KOPT-K1 (cell line): ENCODE measurements around the gene THOC6.

ENCODE experiments used
- H3K27ac ChIP-seq: fragments of 200-600 bp; sonication (generic); 2 replicates; pipeline ENCODE4 v1.5.1; 2016; ENCODE audit warnings: antibody characterized with exemption, mild to moderate bottlenecking, low read depth, low read length; ENCODE audit not compliant: poor library complexity, severe bottlenecking
- H3K36me3 ChIP-seq: fragments of 200-600 bp; sonication (generic); 2 replicates; pipeline ENCODE4 v1.5.1; 2017; ENCODE audit warnings: antibody characterized with exemption, mild to moderate bottlenecking, low read length, moderate library complexity; ENCODE audit not compliant: insufficient read depth
- H3K9me3 ChIP-seq: fragments of 200-600 bp; sonication (generic); 2 replicates; pipeline ENCODE4 v1.5.1; 2017; ENCODE audit warnings: antibody characterized with exemption, low read length, mild to moderate bottlenecking; ENCODE audit not compliant: insufficient read depth, poor library complexity, severe bottlenecking

Gene THOC6

DNA sequence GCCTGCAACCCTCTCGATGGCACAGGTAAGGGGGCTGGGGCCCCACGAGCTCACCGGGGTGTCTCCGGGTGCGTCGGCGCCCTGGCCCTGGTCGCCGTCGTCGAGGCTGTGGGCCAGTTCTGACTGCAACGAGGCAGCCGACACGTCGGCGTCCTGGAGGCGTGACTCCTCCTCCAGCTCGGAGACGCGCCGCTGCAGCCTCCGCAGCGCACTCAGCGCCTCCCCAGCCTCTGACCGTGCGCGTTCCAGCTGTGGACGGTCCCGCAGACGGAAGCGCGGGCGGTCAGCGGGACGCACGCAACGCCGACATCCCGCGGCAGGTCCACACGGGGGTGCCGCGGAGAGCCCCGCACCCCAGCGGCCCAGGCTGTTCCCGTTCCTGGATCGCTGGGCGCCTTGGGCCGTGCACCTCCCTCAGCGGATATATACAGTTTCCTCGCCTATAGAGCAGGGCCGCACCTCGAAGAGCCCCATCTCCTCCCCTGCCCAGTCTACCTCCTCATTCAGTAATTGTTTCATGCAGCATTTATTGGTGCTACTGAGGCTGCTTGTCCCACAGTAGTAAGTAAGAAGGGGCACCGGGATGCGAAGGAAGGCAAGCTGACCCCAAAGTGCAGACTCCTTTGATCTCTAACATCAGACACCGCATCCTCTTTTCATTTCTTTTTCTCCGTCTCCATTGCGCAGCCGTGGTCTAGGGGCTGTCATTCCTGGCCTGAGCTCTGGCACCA, 5.8 kb downstream of the THOC6 start:
- Histone ChIP-seq H3K36me3 (peaks cover 24% of the 10 kb centered on the region), H3K9me3 (no peaks in the 10 kb centered on the region), H3K27ac (no peak overlapping the region)

DNA sequence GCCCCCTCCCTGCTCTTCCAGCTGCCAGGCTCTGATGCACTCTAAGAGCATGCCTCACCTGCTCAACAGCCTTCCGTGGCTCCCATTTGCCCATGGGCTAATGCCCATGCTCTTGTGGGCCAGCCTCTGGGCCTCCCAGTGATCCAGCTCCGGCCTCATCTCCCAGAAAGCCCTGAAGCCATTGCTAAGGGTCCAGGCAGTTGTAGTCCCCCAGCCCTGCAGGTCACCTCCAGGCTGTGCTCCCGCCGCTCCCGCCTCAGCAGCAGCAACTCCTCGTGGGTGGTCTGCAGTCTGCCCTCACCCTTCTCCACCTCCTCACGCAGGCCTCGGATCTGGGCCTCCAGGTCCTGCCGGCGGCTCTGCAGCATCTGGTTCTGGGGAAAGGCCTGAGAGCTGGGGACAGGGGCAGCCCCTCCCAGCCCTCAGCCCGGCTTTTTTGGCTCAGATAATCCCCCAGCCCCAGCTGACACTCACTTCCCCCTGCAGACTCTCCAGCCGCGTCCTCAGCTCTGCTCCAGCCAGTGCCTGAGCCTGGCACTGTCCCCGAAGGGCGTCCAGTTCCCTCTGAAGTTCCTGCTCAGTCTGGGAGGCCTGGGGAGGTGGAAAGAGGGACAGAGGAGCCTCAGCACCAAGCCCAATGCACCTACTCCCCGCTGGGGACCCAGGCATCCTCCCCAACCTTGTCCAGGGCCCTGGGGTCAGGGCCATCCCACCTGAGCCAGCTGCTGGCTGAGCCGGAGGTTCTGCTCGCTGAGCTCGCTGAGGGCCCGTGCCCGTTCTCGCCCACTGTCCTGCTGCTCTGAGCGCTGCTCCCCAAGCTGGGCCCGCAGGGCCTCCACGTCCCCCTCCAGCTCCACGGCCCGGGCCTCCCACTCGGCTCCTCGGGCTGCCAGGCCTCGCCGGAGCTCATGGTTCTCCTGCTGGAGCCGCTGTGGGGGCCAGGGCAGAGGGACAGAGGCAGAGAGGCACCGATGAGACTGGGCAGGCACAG, 6.7 kb downstream of the THOC6 start:
- Histone ChIP-seq H3K9me3 (no peaks in the 10 kb centered on the region), H3K27ac (no peak overlapping the region), H3K36me3 (peaks cover 20% of the 10 kb centered on the region)

DNA sequence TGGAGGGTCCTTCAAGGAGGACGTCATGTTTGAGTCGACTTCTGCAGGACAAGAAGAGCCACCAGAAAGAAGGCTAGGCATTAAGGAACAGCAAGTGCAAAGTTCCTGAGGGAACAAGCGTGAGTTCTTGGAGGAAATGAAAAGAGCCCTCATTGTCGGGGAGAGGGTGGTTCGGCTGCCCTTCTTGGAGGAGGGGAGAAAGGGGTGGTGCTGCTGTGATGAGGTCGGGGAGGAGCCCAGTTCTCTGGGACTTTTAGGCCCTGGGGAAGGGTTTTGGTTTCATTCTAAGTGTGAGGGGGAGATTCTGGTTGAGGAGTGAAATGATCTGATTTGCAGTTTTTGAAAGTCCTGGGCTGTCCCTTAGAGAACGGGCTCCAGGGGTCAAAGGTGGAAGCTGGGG, 8.8 kb downstream of the THOC6 start:
- H3K27ac ChIP-seq: no peak overlapping the region
- H3K9me3 ChIP-seq: no peaks in the 10 kb centered on the region
- H3K36me3 ChIP-seq: no peaks in the 10 kb centered on the region

DNA sequence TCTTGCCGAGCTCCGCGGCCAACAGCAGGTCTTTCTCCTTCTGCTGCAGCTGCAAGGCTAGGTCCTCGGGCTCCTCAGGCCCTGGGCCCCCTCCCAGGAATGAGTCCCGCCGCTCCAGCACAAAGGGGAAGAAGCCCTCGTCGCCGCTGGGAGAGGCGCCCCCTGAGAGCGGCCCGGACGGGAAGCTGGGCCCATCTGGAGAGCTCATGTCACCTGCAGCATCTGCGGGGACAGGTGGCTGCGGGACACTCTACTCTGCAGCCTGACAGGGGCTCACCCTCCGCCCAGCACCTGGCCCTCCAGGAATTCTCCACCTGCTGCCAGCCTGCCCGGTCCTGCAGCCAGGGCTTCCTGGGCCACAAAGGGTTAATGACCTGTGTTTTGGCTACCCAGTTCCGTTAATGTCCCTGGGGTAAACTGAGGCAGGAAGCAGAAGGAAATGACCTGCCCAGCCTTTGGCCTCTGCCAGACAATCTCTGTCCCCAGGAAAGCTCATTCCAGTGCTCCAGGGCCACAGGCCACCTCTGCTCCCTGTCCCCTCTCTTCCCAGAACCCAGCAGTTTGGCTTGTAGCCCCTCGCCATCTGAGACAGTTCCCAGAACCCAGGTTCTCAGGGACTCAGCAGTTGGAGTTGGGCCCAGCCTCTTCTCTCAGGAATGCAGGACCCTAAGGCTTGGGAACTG, 11.6 kb downstream of the THOC6 start:
- H3K36me3 ChIP-seq: no peaks in the 10 kb centered on the region
- no peak overlapping the region for H3K27ac ChIP-seq
- no peaks in the 10 kb centered on the region for H3K9me3 ChIP-seq

DNA sequence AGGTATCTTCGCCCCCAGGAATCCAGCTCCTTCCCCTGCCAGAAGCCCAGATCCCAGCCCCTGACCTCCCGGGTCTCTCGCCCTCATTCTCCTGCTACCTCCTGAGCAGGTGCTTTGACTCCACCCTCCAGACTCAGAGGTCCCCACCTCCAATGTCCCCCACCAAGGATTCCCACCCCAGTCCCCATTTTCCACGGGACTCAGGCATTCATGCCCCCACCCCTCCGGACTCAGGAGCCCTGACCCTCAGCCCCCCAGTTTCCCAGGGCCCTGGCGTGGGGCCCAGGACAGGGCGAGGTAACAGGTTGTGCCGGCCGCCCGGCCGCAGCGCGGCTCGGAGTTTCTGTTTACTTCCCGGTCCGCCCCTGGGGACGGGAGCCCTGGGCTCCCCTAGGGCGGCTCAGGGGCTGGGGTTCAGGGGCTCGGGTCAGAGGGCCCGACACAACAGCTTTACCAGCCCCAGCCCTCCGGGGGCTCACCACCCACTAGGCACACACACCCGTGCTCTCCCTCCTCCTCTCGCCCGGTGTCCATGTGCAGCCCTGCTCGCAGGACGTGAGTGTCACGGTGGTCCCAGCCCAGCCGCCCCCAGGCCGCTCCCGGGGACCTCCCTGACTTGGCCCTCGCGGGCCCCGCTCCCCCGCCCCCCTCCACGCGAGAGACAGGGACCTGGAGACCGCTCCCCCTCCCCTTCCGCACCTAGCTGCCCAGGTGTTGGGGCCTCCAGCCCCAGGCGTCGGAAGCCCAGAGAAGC, 12.3 kb downstream of the THOC6 start:
- H3K9me3 ChIP-seq: no peaks in the 10 kb centered on the region
- no peak overlapping the region for H3K27ac ChIP-seq
- no peaks in the 10 kb centered on the region for H3K36me3 ChIP-seq

DNA sequence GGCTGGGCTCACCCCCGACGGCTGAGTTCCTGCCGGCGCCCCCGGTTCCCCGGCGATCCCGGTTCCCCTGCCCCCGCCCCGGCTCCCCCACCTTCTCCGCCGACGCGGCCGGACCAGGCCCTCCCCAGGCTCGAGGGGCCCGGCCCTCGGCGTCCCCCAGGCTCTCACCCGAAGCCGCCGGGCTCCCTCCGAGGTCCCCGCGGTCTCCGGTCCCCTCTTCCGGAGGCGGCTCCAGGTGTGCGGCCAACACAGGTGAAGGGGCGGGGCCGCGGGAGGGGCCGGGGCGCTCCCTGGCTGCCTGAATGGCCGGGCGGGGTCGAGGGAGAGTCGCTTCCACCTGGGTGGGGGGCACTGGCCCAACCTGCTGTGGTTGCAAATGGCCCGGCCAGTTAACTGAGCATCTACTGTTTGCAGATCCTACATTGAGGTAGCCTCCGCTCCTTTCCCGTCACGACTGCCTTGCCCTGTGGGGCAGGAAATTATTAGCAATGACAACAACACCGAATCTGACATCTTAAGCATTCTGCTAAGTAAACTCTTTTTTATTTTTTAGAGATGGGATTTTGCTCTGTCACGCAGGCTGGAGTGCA, 13.0 kb downstream of the THOC6 start, which contains the start of gene BICDL2:
TSS of gene BICDL2 (minus strand) at position 219 of the 590 bp plus-strand sequence. CDS start 1,448 bp downstream, outside the sequence.
- Histone ChIP-seq H3K27ac (no peak within 1 kb of the TSS), H3K9me3 (no peaks in the 10 kb centered on the region), H3K36me3 (no peaks in the 10 kb centered on the region)

DNA sequence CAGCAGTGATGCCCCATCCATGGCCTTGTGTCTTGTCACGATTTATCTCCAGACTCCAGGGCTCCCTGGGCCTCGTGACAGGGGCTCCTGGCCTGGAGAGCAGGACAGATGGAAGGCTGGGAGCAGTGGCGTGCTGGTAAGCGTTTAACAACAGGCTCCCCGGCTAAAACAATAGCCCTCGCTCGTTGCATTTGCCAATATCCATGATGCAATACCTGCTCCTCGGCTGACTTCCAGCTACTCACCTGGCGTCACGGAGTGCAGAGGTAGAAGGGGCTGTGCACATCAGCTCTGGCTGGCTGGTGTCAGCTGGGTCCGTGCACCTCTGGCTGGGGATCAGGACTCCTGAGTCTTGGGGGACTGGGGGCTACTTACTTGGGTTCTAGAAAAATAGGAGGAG, 14.4 kb downstream of the THOC6 start:
- H3K27ac ChIP-seq: no peak overlapping the region
- no peaks in the 10 kb centered on the region for H3K36me3 ChIP-seq
- H3K9me3 ChIP-seq: no peaks in the 10 kb centered on the region

DNA sequence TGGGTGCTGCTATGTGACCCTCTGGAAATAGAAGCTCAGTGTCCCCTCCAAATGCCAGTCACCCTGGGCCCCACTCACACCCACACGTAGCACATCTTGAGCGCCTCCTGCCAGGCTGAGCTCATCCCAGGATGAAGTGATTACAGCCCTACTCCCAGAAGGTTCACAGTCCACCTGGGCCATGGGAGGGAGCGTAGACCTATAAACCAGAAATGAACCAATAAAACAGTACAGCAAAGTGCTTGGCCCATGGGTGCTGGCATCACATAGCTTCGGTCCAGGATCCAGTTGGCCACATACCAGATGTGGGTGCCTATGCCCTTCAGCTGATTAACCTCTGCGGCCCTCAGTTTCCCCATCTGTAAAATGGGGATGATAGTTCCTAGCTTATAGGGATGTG, 15.1 kb downstream of the THOC6 start:
- Histone ChIP-seq H3K27ac (no peak overlapping the region), H3K36me3 (no peaks in the 10 kb centered on the region), H3K9me3 (no peaks in the 10 kb centered on the region)

DNA sequence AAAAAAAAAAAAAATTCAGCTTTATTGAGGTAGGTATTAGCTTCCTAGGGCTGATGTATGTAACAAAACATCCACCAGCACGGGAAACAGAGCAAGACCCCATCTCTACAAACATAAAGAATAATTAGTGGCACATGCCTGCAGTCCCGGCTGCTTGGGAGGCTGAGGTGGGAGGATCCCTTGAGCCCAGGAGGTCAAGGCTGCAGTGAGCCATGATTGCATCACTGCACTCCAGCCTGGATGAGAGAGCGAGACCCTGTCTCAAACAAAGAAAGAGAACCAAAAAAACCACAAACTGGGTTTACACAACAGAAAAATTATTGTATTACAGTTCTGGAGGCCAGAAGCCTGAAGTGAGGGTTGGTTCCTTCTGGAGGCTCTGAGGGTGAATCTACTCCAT, 18.5 kb downstream of the THOC6 start:
- Histone ChIP-seq H3K9me3 (no peaks in the 10 kb centered on the region), H3K36me3 (no peaks in the 10 kb centered on the region), H3K27ac (no peak overlapping the region)

DNA sequence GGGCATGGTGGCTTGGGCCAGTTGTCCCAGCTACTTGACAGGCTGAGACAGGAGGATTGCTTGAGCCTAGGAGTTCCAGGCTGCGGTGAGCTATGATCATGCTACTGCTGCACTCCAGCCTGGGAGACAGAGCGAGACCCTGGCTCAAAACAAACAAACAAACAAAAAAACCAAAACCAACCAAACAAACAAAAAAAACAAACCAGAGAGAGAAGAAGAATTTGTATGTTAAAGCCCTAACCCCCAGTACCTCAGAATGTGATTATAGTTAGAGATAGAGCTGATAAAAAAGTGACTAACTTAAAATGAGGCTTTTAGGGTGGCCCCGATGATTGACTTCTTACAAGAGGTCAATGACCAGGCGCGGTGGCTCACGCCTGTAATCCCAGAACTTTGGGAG, 20.9 kb downstream of the THOC6 start:
- Histone ChIP-seq H3K9me3 (no peaks in the 10 kb centered on the region), H3K27ac (no peak overlapping the region), H3K36me3 (no peaks in the 10 kb centered on the region)

DNA sequence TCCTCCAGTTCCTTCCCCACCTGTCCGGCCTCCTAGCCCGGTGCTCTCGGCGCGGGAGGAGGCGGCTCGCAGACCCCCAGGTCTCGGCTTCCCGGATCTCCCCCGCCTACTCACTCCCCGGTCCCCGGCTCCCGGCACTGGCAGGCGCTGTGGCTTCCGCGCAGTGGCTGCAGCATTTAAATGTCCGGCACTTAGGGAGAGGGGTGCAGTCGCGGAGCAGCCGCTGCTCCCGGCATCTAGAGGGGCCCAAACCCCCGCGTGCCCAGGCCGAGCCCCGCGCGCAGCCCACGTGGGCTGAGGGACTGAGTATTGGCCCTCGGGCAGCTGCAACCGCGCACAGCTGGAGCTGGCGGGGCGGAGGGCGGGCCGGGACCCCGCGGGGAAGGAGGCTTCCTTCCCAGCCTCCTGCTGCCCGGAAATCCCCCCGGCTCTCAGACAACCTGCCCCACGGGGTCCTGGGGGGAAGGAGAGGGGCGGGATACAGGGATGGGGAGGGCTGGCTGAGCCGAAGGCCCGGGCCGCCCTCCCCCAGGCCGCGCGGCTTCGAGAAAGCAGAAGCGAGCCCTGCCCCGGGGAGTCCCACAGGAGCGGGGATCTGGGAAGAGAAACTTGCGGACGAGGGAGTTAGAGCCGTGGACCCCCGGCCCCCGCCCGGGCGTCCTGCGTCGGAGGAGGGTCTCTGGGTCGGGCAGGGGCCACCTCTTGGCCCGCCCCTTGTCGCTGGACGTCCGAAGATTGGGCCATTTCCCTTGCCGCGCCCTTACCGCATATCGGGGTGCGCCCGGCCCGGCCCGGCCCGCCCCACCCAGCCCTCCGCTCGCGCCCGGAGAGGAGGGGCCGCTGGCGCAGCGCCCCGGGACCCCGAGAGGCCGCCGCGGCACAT, 22.2 kb downstream of the THOC6 start, which contains the start of gene MMP25:
TSS of gene MMP25 (plus strand) at position 804 of the 883 bp plus-strand sequence. CDS start 357 bp downstream, outside the sequence.
- no peak within 1 kb of the TSS for H3K27ac ChIP-seq
- no peaks in the 10 kb centered on the region for H3K36me3 ChIP-seq
- no peaks in the 10 kb centered on the region for H3K9me3 ChIP-seq

DNA sequence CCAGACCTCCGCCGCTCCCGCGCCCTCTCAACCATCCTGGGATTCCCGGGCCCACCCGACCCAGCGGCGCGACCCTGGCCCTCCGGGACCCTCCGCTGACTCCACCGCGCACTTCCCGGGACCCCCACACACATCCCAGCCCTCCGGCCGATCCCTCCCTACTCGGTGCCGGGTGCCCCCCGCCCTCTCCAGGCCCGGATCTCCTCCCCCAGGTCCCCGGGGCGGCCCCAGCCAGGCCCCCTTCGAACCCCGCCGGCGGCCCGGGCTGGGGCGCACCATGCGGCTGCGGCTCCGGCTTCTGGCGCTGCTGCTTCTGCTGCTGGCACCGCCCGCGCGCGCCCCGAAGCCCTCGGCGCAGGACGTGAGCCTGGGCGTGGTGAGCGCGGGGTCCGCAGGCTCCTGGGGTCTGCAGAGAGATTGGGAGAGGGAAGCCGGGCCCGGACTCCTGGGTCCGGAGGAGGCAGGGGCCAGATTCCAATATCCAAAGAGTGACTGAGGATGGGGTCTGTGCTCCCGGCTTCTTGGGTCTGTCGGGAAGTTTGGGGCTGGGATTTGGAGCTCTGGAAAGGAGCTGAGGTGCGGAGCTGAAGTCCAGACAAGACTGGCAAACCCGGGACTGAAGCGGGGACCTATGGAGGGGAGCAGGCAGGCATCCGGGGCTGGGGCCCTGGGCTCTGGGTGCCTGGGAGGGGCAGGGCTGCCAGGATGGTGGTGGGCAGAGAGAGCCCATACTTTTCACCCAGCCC, 23.0 kb downstream of the THOC6 start:
- Histone ChIP-seq H3K36me3 (no peaks in the 10 kb centered on the region), H3K9me3 (no peaks in the 10 kb centered on the region), H3K27ac (no peak overlapping the region)

DNA sequence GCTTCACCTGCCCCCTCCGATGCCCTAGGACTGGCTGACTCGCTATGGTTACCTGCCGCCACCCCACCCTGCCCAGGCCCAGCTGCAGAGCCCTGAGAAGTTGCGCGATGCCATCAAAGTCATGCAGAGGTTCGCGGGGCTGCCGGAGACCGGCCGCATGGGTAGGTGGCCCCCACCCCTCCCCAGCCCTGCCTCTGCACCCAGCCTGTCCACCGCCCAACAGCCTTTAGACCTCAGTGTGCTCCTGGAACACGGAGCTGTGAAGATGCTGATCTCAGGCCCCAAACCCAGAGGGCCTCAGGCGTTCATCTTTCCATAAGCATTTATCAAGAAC, 23.5 kb downstream of the THOC6 start:
- Histone ChIP-seq H3K27ac (no peak overlapping the region), H3K9me3 (no peaks in the 10 kb centered on the region), H3K36me3 (no peaks in the 10 kb centered on the region)
